HFFc6 (cell line): Measurements from ENCODE around the gene SGIP1. TPM values are rescaled to one million over a fixed set of nuclear protein-coding genes. Genes with fewer than 3 reads are reported as not detected.

Experiments used
- DNase-seq: peaks from one replicate; pipeline ENCODE4 v3.0.0-alpha.2; 2018
- H3K27ac Mint-ChIP-seq: 2 replicates; pipeline ENCODE4 v1.8.0; 2020; ENCODE audit warnings: mild to moderate bottlenecking, mixed read lengths
- H3K27me3 Mint-ChIP-seq: 2 replicates; pipeline ENCODE4 v1.8.0; 2021; ENCODE audit warnings: mild to moderate bottlenecking, moderate library complexity, mixed read lengths; ENCODE audit not compliant: insufficient read depth
- H3K36me3 Mint-ChIP-seq: 2 replicates; pipeline ENCODE4 v1.8.0; 2021; ENCODE audit warnings: low read depth, mixed read lengths
- H3K4me1 Mint-ChIP-seq: 2 replicates; pipeline ENCODE4 v1.8.0; 2020; ENCODE audit warnings: low read depth, mixed read lengths
- H3K4me3 Mint-ChIP-seq: 2 replicates; pipeline ENCODE4 v1.8.0; 2020; ENCODE audit warnings: mild to moderate bottlenecking, moderate library complexity, mixed read lengths
- H3K9me3 Mint-ChIP-seq: 2 replicates; pipeline ENCODE4 v1.8.0; 2020; ENCODE audit warnings: mild to moderate bottlenecking, mixed read lengths
- CTCF ChIP-seq: fragments of 200-600 bp; sonication (generic); IDR thresholded peaks from 2 replicates; pipeline ENCODE4 v1.5.0; 2021; ENCODE audit warnings: antibody characterized with exemption, mild to moderate bottlenecking
- total RNA-seq, 6 experiments: library from RNA; stranded (reverse); fragmentation: NEBNext Ultra II Directional; extraction: Animal tissue kit (Norgen Biotek cat#: 25700); gene quantifications; 2 replicates in 1 of 6; 3 replicates in 5 of 6; pipeline ENCODE4 v1.2.3, GENCODE V29; 2021

Gene SGIP1
- total RNA-seq, 6 experiments from 2014 or later, result 53.3 to 72.0 (median 57.9) TPM

GRCh38 chr1:66542811-66543767, 9.1 kb downstream of the SGIP1 start:
- H3K9me3 Mint-ChIP-seq, result no peaks in the 10 kb centered on the region
- H3K4me3 Mint-ChIP-seq, result peak overlapping the region; percentile 80
- peaks cover 1% of the 10 kb centered on the region; the same call in 1 of the 2 replicates for H3K27me3 Mint-ChIP-seq
- TF ChIP-seq CTCF, result no peak
- peak; percentile 98 for DNase-seq
- H3K4me1 Mint-ChIP-seq, result peaks cover 98% of the 10 kb centered on the region
- H3K27ac Mint-ChIP-seq, result peak overlapping the region; percentile 98
- H3K36me3 Mint-ChIP-seq, result peaks cover 70% of the 10 kb centered on the region

GRCh38 chr1:66546047-66546810, 12.3 kb downstream of the SGIP1 start:
- Mint-ChIP-seq H3K27me3 (peaks cover 1% of the 10 kb centered on the region; the same call in 1 of the 2 replicates), H3K36me3 (peaks cover 63% of the 10 kb centered on the region), H3K9me3 (no peaks in the 10 kb centered on the region), H3K4me3 (no peak overlapping the region), H3K27ac (peak overlapping the region; percentile 42; the same call in 1 of the 2 replicates), H3K4me1 (peaks cover 95% of the 10 kb centered on the region)
- no peak for TF ChIP-seq CTCF
- no peak for DNase-seq

GRCh38 chr1:66549017-66549416, 15.1 kb downstream of the SGIP1 start:
- H3K27me3 Mint-ChIP-seq, result peaks cover 1% of the 10 kb centered on the region; the same call in 1 of the 2 replicates
- H3K4me1 Mint-ChIP-seq, result peaks cover 91% of the 10 kb centered on the region

GRCh38 chr1:66550243-66550642, 16.3 kb downstream of the SGIP1 start:
- Mint-ChIP-seq H3K27ac (peak overlapping the region; percentile 27; the same call in 1 of the 2 replicates), H3K4me3 (no peak overlapping the region), H3K36me3 (peaks cover 67% of the 10 kb centered on the region), H3K9me3 (peaks cover 3% of the 10 kb centered on the region), H3K27me3 (0 out of 2 replicates have a peak, but pooled peaks cover 1% of the 10 kb centered on the region), H3K4me1 (peaks cover 92% of the 10 kb centered on the region)
- DNase-seq, result no peak
- TF ChIP-seq CTCF, result no peak

More at GRCh38 chr1:66549017-66549416, 15.1 kb downstream of the SGIP1 start:
- Mint-ChIP-seq H3K4me3 (no peak overlapping the region), H3K9me3 (peaks cover 3% of the 10 kb centered on the region), H3K36me3 (peaks cover 64% of the 10 kb centered on the region), H3K27ac (peak overlapping the region; percentile 14; the same call in 1 of the 2 replicates)
- DNase-seq, result no peak
- TF ChIP-seq CTCF, result no peak

GRCh38 chr1:66552287-66552686, 18.3 kb downstream of the SGIP1 start:
- peaks cover 67% of the 10 kb centered on the region for H3K36me3 Mint-ChIP-seq
- H3K4me1 Mint-ChIP-seq, result peaks cover 93% of the 10 kb centered on the region
- peak overlapping the region; percentile 92 for H3K27ac Mint-ChIP-seq
- H3K27me3 Mint-ChIP-seq, result no peaks in the 10 kb centered on the region
- H3K9me3 Mint-ChIP-seq, result peaks cover 3% of the 10 kb centered on the region
- TF ChIP-seq CTCF, result no peak
- no peak for DNase-seq
- peak overlapping the region; percentile 19; the same call in 1 of the 2 replicates for H3K4me3 Mint-ChIP-seq
